ENCODE results near the gene POLN. TPM values are rescaled to one million over a fixed set of nuclear protein-coding genes. Genes with fewer than 3 reads are reported as not detected.

The POLN gene
- polyA plus RNA-seq, 1 donor (not counting 4 experiments of a cell fraction or from before 2014, with no cell fraction given) = 1.3 TPM

- Histone ChIP-seq H3K9ac (ENCODE audit: control insufficient read depth, extremely low read depth, insufficient read depth, low read length) (peak overlapping the region; percentile 80), H3K4me2 (ENCODE audit: control insufficient read depth, extremely low read depth, insufficient read depth, low read depth, low read length) (peak overlapping the region; percentile 85), H4K20me1 (ENCODE audit: control insufficient read depth, extremely low read depth, insufficient read depth, low read length) (peaks cover 8% of the 10 kb centered on the region), H3K79me2 (ENCODE audit: control insufficient read depth, insufficient read depth, low read length) (peaks cover 10% of the 10 kb centered on the region), H3K27me3 (ENCODE audit: control insufficient read depth, extremely low read depth, insufficient read depth, low read length) (no peaks in the 10 kb centered on the region), H2AFZ (ENCODE audit: control insufficient read depth, low read length) (peak overlapping the region; percentile 15), H3K27ac (ENCODE audit: control insufficient read depth, insufficient read depth, low read length) (peak overlapping the region; percentile 54), H3K4me3 (ENCODE audit: control insufficient read depth in 2 of 3, extremely low read depth in 1 of 3, insufficient read depth in 2 of 3, low read depth in 1 of 3, low read length in 3 of 3) (peak overlapping the region; percentile 73 to 91 (median 87)), H3K9me1 (ENCODE audit: control insufficient read depth, extremely low read depth, insufficient read depth, low read length) (no peaks in the 10 kb centered on the region), H3K36me3 (ENCODE audit: control insufficient read depth in 2 of 2, extremely low read depth in 1 of 2, insufficient read depth in 2 of 2, low read length in 2 of 2) (peaks cover 0 to 6% of the 10 kb centered on the region in 2 experiments), H3K9me3 (ENCODE audit: control insufficient read depth, low read depth, low read length) (no peaks in the 10 kb centered on the region), H3K4me1 (ENCODE audit: control insufficient read depth, extremely low read depth, insufficient read depth, low read length) (peaks cover 10% of the 10 kb centered on the region)
- TF ChIP-seq EZH2 (IDR thresholded peaks at IDR 0.05; ENCODE audit: low read length) = no peak
- TF ChIP-seq CTCF (optimal IDR thresholded peaks at IDR 0.05 in 1 of 3, IDR thresholded peaks at IDR 0.05 in 1 of 3, conservative IDR thresholded peaks at IDR 0.05 in 1 of 3; ENCODE audit: extremely low read depth in 1 of 3, insufficient read depth in 2 of 3, low read length in 3 of 3) = no peak
- no peak for DNase-seq (ENCODE audit: low read depth, low spot score)
- no peak for FAIRE-seq
- dilution Hi-C loops (cut with MboI; ENCODE audit: extremely low pct_ligation_motif_present, low sequenced_read_pairs) = no loop called here
These were observed 19.4 kb upstream of the POLN start for GRCh38 chr4:2261110-2261852.

GRCh38 chr4:2260344-2261109 lies 18.6 kb upstream of the POLN start:
- no peak for TF ChIP-seq CTCF (optimal IDR thresholded peaks at IDR 0.05 in 1 of 3, IDR thresholded peaks at IDR 0.05 in 1 of 3, conservative IDR thresholded peaks at IDR 0.05 in 1 of 3; ENCODE audit: extremely low read depth in 1 of 3, insufficient read depth in 2 of 3, low read length in 3 of 3)
- TF ChIP-seq EZH2 (IDR thresholded peaks at IDR 0.05; ENCODE audit: low read length) = no peak
- peak overlapping the region; percentile 80 for H3K9ac ChIP-seq (ENCODE audit: control insufficient read depth, extremely low read depth, insufficient read depth, low read length)
- dilution Hi-C loops (cut with MboI; ENCODE audit: extremely low pct_ligation_motif_present, low sequenced_read_pairs) = no loop called here
- FAIRE-seq = no peak
- peaks cover 8% of the 10 kb centered on the region for H4K20me1 ChIP-seq (ENCODE audit: control insufficient read depth, extremely low read depth, insufficient read depth, low read length)
- peak overlapping the region; percentile 85 for H3K4me2 ChIP-seq (ENCODE audit: control insufficient read depth, extremely low read depth, insufficient read depth, low read depth, low read length)
- H3K4me3 ChIP-seq (ENCODE audit: control insufficient read depth in 2 of 3, extremely low read depth in 1 of 3, insufficient read depth in 2 of 3, low read depth in 1 of 3, low read length in 3 of 3) = peak overlapping the region; percentile 73 to 91 (median 87)
- no peak for DNase-seq (ENCODE audit: low read depth, low spot score)
- peaks cover 10% of the 10 kb centered on the region for H3K4me1 ChIP-seq (ENCODE audit: control insufficient read depth, extremely low read depth, insufficient read depth, low read length)
- H2AFZ ChIP-seq (ENCODE audit: control insufficient read depth, low read length) = no peak overlapping the region
- H3K27ac ChIP-seq (ENCODE audit: control insufficient read depth, insufficient read depth, low read length) = no peak overlapping the region
- no peaks in the 10 kb centered on the region for H3K9me3 ChIP-seq (ENCODE audit: control insufficient read depth, low read depth, low read length)
- no peaks in the 10 kb centered on the region for H3K27me3 ChIP-seq (ENCODE audit: control insufficient read depth, extremely low read depth, insufficient read depth, low read length)
- peaks cover 10% of the 10 kb centered on the region for H3K79me2 ChIP-seq (ENCODE audit: control insufficient read depth, insufficient read depth, low read length)
- peaks cover 0 to 7% of the 10 kb centered on the region in 2 experiments for H3K36me3 ChIP-seq (ENCODE audit: control insufficient read depth in 2 of 2, extremely low read depth in 1 of 2, insufficient read depth in 2 of 2, low read length in 2 of 2)
- no peaks in the 10 kb centered on the region for H3K9me1 ChIP-seq (ENCODE audit: control insufficient read depth, extremely low read depth, insufficient read depth, low read length)

Measured in keratinocyte (primary cell).